22Rv1 (cell line): ENCODE data around the gene C6orf62.
"Not testable (repeated sequence)": the region's sequence is repeated elsewhere in the genome, so short reads cannot be mapped to it uniquely, and the experiment has no call there.

ENCODE experiments used
- H3K27ac ChIP-seq: fragments of 450-650 bp; 2 replicates; pipeline ENCODE4 v1.5.1; 2017
- ZFX ChIP-seq: fragments of 450-650 bp; IDR thresholded peaks from 2 replicates; pipeline ENCODE4 v1.6.1; 2017; ENCODE audit warnings: antibody characterized with exemption, borderline replicate concordance
- TF ChIP-seq, protein P1 (sequence below): fragments of 450-650 bp; IDR thresholded peaks from 2 replicates; pipeline ENCODE4 v1.5.1; 2017; ENCODE audit warnings: mild to moderate bottlenecking

Gene C6orf62

DNA sequence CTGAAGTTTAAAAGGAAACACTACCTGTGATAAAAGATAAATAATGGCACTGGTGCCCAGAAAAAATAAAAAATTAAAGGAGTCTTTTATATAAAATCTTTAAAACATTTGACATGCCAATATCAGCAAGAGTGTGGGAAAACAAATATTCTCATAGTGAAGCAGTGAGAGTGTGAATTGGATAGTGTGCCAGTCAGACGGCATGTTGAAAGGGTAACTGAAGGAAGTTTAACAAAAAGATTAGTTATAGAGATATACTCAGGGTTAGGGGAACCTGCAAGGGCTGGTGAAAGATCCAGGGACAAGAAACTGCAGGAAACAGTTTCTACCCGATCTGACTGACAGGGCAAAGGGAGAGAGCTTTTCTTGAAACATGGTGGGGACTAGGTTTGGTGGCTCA is 33.5 kb upstream of the C6orf62 start:
- no peak for TF ChIP-seq ZFX
- TF ChIP-seq, protein P1, sequence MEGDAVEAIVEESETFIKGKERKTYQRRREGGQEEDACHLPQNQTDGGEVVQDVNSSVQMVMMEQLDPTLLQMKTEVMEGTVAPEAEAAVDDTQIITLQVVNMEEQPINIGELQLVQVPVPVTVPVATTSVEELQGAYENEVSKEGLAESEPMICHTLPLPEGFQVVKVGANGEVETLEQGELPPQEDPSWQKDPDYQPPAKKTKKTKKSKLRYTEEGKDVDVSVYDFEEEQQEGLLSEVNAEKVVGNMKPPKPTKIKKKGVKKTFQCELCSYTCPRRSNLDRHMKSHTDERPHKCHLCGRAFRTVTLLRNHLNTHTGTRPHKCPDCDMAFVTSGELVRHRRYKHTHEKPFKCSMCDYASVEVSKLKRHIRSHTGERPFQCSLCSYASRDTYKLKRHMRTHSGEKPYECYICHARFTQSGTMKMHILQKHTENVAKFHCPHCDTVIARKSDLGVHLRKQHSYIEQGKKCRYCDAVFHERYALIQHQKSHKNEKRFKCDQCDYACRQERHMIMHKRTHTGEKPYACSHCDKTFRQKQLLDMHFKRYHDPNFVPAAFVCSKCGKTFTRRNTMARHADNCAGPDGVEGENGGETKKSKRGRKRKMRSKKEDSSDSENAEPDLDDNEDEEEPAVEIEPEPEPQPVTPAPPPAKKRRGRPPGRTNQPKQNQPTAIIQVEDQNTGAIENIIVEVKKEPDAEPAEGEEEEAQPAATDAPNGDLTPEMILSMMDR = no peak
- no peak overlapping the region for H3K27ac ChIP-seq

DNA sequence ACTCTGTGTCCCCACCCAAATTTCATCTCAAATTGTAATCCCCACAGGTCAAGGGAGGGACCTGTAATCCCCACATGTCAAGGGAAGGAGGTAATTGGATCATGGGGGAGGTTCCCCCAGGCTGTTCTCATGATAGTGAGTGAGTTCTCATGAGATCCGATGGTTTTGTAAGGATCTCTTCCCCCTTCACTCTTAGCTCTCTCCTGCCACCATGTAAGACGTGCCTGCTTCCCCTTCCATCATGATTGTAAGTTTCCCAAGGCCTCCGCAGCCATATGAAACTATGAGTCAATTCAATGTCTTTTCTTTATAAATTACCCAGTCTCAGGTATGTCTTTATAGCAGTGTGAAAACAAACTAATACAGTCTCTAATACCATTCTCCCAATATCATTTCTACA is 31.9 kb upstream of the C6orf62 start:
- not testable (repeated sequence) for H3K27ac ChIP-seq

DNA sequence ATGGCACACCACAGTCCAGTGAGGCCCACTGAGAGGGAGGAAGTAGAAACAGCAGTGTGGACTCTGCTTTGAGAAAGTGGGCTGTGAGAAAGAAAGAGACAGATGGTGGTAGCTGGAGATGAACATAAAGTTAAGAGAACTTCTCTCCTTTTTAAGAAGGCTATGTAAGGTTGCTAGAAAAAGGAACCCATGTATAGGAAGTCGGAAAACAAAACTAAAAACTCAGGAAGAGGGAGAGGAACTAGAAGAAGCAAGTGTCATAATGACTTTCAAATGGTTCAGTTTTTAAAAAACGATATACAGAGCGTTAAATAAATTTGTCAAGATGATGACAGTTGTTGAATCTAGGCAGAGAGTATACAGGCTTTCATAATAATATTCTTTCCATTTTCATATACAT is 30.3 kb upstream of the C6orf62 start:
- no peak overlapping the region for H3K27ac ChIP-seq
- TF ChIP-seq ZFX = no peak
- TF ChIP-seq, protein P1 = no peak

DNA sequence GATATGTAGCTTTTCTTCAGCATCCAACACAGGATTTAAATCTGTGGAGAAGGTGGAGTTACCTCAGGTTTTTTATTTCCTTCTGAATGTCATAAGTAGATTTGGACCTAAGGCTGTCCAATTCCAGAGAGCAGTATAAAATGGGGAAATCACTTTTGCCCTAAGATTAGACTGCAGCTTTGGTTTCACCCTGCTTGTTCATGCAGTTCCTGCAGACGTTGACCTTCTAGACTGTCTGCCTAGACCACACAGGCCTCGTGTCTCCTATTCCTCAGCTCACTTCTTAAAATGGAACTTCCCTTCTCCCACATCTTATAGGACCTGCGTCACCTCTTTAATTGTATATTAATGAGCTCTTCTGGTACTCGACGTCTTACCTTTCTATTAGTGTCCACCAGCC is 26.0 kb upstream of the C6orf62 start:
- H3K27ac ChIP-seq = no peak overlapping the region
- TF ChIP-seq, protein P1 = no peak
- no peak for TF ChIP-seq ZFX

DNA sequence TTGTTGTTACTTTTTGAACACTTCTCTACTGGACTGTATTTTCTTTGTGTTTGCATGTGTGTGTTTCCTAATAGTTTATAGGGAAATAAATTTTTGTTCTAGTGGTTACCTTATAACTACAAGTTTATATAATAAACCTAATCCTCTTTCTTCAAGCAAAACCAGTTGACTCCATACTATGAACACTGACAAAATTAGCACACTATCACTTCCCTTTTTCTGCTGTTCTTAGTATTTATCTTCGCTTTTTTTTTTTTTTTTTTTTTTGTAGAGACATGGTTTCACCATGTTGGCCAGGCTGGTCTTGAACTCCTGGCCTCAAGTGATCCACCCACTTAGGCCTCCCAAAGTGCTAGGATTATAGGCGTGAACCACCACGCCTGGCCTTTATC is 25.0 kb upstream of the C6orf62 start:
- TF ChIP-seq, protein P1 = no peak
- TF ChIP-seq ZFX = no peak
- H3K27ac ChIP-seq = no peak overlapping the region

DNA sequence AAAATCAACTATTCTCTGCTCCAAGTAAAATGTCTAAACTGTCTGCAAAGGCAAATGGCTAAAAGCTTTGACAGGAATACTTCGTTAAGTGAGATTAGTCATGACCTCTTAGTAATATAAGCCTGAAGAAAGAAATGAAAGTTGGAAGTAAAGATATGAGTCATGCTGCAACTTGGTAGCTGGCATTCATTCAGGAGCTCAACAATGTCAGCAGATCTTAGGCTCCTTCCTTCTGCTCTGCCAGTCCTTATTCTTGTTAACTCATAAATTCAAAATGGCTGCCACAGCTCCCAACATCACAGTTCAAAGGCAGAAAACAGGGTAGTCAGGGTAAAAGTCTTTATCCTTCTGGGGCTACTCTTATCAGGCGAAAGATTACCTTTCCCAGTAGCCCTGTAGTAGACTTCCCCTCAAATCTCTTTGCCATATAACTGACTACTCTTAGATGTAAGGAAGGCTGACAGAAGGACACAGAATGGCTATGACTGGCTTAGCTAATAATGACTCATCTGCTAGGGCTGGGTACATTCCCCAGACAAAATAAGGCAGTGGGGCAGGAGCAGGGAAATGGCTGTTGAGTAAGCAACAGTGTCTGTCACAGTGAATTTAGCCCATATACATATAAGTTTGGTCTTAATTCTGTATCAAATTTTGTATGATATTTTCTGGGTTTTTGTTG is 24.4 kb upstream of the C6orf62 start:
- no peak for TF ChIP-seq ZFX
- TF ChIP-seq, protein P1 = no peak
- H3K27ac ChIP-seq = no peak overlapping the region

DNA sequence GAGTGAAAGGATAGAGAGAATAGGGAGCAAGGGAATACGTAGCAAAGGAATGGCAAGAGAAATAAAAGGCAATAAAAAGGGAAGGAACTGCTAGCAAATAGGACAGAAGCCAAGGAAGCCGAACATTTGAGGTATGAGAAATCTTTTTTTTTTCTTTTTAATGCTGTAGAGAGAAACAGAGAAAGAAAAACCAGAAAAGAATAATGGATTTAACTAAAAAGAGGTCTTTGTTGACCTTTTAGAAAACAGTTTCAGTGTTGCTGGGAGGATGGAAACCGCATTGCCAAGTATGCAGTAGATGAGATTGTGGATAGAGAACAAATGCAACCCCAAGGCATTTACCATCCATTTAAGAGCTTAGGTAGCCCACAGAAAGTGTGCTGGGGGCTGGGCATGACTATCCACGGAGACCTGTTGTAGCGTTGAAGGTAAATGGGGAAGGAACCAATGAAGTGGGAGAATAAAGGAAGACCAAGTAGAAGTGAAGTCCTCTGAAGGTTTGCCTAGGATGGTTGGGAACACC is 23.3 kb upstream of the C6orf62 start:
- H3K27ac ChIP-seq = no peak overlapping the region
- TF ChIP-seq, protein P1 = no peak
- TF ChIP-seq ZFX = no peak

DNA sequence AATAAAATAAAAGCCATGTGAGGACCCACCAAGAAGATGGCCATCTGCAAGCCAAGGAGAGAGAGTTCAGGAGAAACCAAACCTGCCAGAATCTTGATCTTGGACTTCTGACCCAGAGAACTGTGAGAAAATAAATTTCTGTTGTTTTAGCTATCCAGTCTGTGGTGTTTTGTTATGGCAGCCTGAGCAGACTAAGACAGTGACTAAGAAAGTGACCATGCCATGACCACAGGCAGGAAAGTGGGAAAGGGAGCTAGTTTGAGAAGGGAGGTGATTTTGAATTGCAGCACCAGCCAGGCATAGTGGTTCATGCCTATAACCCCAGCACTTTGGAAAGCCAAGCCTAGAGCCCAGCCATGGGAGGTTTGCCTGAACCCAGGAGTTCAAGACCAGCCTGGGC is 21.9 kb upstream of the C6orf62 start:
- no peak for TF ChIP-seq ZFX
- TF ChIP-seq, protein P1 = no peak
- no peak overlapping the region for H3K27ac ChIP-seq
